Stomach (tissue), 4 donors: ENCODE measurements around the gene DGLUCY.

Experiments
- CTCF ChIP-seq, 7 experiments: fragments of 450-650 bp in 4 of 7; fragments of 200-600 bp in 3 of 7; sonication (generic) in 3 of 7; IDR thresholded peaks; one replicate each; pipeline ENCODE4 v1.5.1; 2016 to 2019; ENCODE audit warnings: antibody characterized with exemption in 7 of 7, control low read depth in 2 of 7, mild to moderate bottlenecking in 1 of 7
- EP300 ChIP-seq: sonication (generic); formaldehyde crosslinking; IDR thresholded peaks from one replicate; pipeline ENCODE4 v1.6.1; 2017; ENCODE audit warnings: antibody characterized with exemption
- POLR2A ChIP-seq, 4 donors: fragments of 450-650 bp; IDR thresholded peaks; one replicate each; pipeline ENCODE4 v1.6.1; 2016; ENCODE audit warnings: antibody characterized with exemption in 4 of 4, control low read depth in 2 of 4, mild to moderate bottlenecking in 1 of 4, moderate library complexity in 1 of 4
- POLR2AphosphoS5 ChIP-seq, 3 donors: sonication (generic); formaldehyde crosslinking; IDR thresholded peaks; one replicate each; pipeline ENCODE4 v1.6.1; 2016; ENCODE audit warnings: antibody characterized with exemption in 3 of 3

GRCh38 chr14:91113829-91114078 is at the start of gene DGLUCY:
- no peak for TF ChIP-seq CTCF (IDR thresholded peaks at IDR 0.05)
- TF ChIP-seq POLR2A (IDR thresholded peaks at IDR 0.05), result no peak
- TF ChIP-seq POLR2AphosphoS5 (IDR thresholded peaks at IDR 0.05), result peak in 2 of 3 donors; percentile 64 to 80
- no peak for TF ChIP-seq EP300
